ENCODE results near the gene TPP2.

Gene TPP2

GRCh38 chr13:102572323-102572722 lies 24.5 kb upstream of the TPP2 start:
- no peaks in the 10 kb centered on the region for H3K36me3 Mint-ChIP-seq (ENCODE audit: insufficient read depth)
- H3K27me3 Mint-ChIP-seq = peaks cover 30% of the 10 kb centered on the region
- no peaks in the 10 kb centered on the region for H3K9me3 Mint-ChIP-seq
- DNase-seq (ENCODE audit: low spot score in 2 of 2) (no peak), ATAC-seq (replicated peaks; ENCODE audit: extremely low read depth, poor library complexity, severe bottlenecking) (no peak)
- H3K4me3 Mint-ChIP-seq = no peak overlapping the region
- no peak overlapping the region for H3K27ac Mint-ChIP-seq (ENCODE audit: low read depth)
- H3K4me1 Mint-ChIP-seq = no peaks in the 10 kb centered on the region

DNA sequence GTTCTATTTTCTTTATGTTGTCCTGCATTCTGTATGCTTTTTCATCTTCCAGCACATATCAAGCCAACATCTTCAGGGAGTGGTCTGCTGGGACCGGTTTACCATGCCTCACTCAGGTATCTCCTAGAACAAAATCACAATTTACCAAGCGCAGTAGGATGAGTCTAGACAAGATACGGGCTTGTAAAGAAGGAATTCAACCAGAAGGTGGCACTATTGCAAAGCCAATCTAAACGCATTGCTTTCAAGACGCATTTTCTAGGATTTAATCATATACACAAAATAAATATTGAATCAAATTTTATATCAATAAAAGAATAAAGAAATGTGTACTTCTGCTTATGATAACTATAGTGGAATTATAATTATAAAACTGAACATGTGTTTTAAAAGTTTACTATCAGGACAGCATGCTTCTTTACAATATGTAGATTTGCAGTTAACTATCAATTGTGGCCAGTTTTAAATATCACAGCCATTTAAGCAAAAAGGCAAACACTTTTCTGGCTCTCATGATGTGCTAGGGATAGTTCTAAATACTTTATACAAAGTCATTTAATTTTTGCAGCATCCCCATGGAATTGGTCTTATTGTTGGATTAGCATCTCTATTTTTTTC lies 16.1 kb upstream of the TPP2 start:
- Mint-ChIP-seq H3K4me1 (peaks cover 8% of the 10 kb centered on the region), H3K36me3 (ENCODE audit: insufficient read depth) (peaks cover 2% of the 10 kb centered on the region), H3K27me3 (peaks cover 9% of the 10 kb centered on the region), H3K4me3 (no peak overlapping the region), H3K9me3 (no peaks in the 10 kb centered on the region), H3K27ac (ENCODE audit: low read depth) (no peak overlapping the region)
- ATAC-seq (replicated peaks; ENCODE audit: extremely low read depth, poor library complexity, severe bottlenecking) = peak; percentile 75
- DNase-seq (ENCODE audit: low spot score in 2 of 2) = peak in 1 of 2 donors; percentile 42

DNA sequence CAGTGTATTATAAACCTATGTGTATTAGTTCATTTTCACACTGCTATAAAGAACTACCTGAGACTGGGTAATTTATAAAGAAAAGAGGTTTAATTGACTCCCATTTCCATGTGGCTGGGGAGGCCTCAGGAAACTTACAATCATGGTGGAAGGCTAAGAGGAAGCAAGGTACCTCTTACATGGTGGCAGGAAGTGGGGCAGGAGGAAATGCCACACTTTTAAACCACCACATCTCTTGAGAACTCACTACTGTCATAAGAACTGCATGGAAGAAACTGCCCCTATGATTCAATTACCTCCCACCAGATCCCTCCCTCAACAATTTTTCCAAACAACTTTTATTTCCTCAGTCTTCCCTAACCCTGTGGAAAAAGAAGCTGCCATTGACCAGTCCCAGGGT lies 14.5 kb upstream of the TPP2 start:
- Mint-ChIP-seq H3K36me3 (ENCODE audit: insufficient read depth) (peaks cover 2% of the 10 kb centered on the region), H3K27me3 (peaks cover 9% of the 10 kb centered on the region), H3K4me1 (peaks cover 8% of the 10 kb centered on the region), H3K27ac (ENCODE audit: low read depth) (no peak overlapping the region), H3K9me3 (no peaks in the 10 kb centered on the region), H3K4me3 (no peak overlapping the region)
- DNase-seq (ENCODE audit: low spot score in 2 of 2) = no peak
- peak; percentile 55 for ATAC-seq (replicated peaks; ENCODE audit: extremely low read depth, poor library complexity, severe bottlenecking)

DNA sequence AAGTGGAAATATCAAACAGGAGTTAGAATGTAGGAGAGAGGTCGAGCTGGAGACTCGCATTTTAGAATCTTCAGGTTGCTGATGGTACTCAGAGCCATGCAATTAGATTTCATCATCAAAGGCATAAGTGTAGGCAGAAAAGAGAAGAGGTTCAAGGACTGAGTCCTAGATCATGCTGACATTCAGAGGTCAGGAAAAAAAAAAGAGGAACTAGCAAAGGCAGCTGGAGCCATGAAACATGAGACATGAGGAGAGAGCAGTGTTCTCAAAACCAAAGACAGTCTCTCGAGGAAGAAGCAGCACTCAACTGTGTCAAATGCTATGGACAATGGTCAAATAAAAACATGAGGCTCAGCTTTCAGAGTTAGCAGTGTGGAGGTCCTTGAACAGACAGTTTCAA lies 12.4 kb upstream of the TPP2 start:
- H3K4me3 Mint-ChIP-seq = no peak overlapping the region
- DNase-seq (ENCODE audit: low spot score in 2 of 2) = no peak
- H3K27me3 Mint-ChIP-seq = peaks cover 9% of the 10 kb centered on the region
- H3K36me3 Mint-ChIP-seq (ENCODE audit: insufficient read depth) = peaks cover 2% of the 10 kb centered on the region
- ATAC-seq (replicated peaks; ENCODE audit: extremely low read depth, poor library complexity, severe bottlenecking) = no peak
- no peaks in the 10 kb centered on the region for H3K9me3 Mint-ChIP-seq
- no peak overlapping the region for H3K27ac Mint-ChIP-seq (ENCODE audit: low read depth)
- peaks cover 8% of the 10 kb centered on the region for H3K4me1 Mint-ChIP-seq

DNA sequence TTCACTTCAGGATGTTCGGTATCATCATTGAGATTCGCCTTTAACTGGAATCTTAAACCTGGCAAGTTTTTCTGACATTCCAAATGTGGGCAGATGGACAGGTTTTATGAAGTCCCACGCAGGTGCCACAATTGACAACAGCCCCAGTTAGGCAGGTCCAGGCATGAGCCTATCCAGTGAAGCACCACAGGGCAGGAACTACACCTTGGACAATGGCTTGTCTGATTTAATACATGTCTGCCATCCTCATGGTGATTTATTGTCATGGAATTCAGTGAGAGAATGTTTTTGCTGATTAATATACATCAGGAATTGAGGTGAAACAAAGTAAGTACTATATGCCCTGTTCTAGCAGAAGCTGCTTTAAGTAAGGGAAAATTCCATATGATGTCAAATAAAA lies 10.2 kb upstream of the TPP2 start:
- H3K27me3 Mint-ChIP-seq = no peaks in the 10 kb centered on the region

GRCh38 chr13:102587916-102588315 lies 8.9 kb upstream of the TPP2 start:
- H3K27ac Mint-ChIP-seq (ENCODE audit: low read depth) = no peak overlapping the region
- DNase-seq (ENCODE audit: low spot score in 2 of 2) = no peak

More for the DNA sequence above, 10.2 kb upstream of the TPP2 start:
- ATAC-seq (replicated peaks; ENCODE audit: extremely low read depth, poor library complexity, severe bottlenecking) (no peak), DNase-seq (ENCODE audit: low spot score in 2 of 2) (no peak)
- Mint-ChIP-seq H3K4me3 (no peak overlapping the region), H3K27ac (ENCODE audit: low read depth) (no peak overlapping the region), H3K9me3 (no peaks in the 10 kb centered on the region), H3K36me3 (ENCODE audit: insufficient read depth) (peaks cover 2% of the 10 kb centered on the region), H3K4me1 (peaks cover 10% of the 10 kb centered on the region)

GRCh38 chr13:102589301-102589822 lies 7.4 kb upstream of the TPP2 start:
- peaks cover 4% of the 10 kb centered on the region for H3K36me3 Mint-ChIP-seq (ENCODE audit: insufficient read depth)
- H3K4me1 Mint-ChIP-seq = peaks cover 9% of the 10 kb centered on the region
- no peak overlapping the region for H3K4me3 Mint-ChIP-seq
- no peaks in the 10 kb centered on the region for H3K9me3 Mint-ChIP-seq
- DNase-seq (ENCODE audit: low spot score in 2 of 2) = no peak
- no peak for ATAC-seq (replicated peaks; ENCODE audit: extremely low read depth, poor library complexity, severe bottlenecking)
- no peaks in the 10 kb centered on the region for H3K27me3 Mint-ChIP-seq
- H3K27ac Mint-ChIP-seq (ENCODE audit: low read depth) = no peak overlapping the region

More at GRCh38 chr13:102587916-102588315, 8.9 kb upstream of the TPP2 start:
- H3K4me1 Mint-ChIP-seq = peaks cover 9% of the 10 kb centered on the region
- peaks cover 3% of the 10 kb centered on the region for H3K36me3 Mint-ChIP-seq (ENCODE audit: insufficient read depth)
- H3K4me3 Mint-ChIP-seq = no peak overlapping the region
- ATAC-seq (replicated peaks; ENCODE audit: extremely low read depth, poor library complexity, severe bottlenecking) = no peak
- H3K9me3 Mint-ChIP-seq = no peaks in the 10 kb centered on the region
- H3K27me3 Mint-ChIP-seq = no peaks in the 10 kb centered on the region

GRCh38 chr13:102591988-102592781 lies 4.6 kb upstream of the TPP2 start:
- Mint-ChIP-seq H3K27ac (ENCODE audit: low read depth) (peak overlapping the region; percentile 96), H3K36me3 (ENCODE audit: insufficient read depth) (peaks cover 16% of the 10 kb centered on the region), H3K9me3 (no peaks in the 10 kb centered on the region), H3K4me1 (peaks cover 23% of the 10 kb centered on the region), H3K4me3 (peak overlapping the region; percentile 91), H3K27me3 (no peaks in the 10 kb centered on the region)
- DNase-seq (ENCODE audit: low spot score in 2 of 2) = peak; percentile 57 to 68
- ATAC-seq (replicated peaks; ENCODE audit: extremely low read depth, poor library complexity, severe bottlenecking) = peak; percentile 4

DNA sequence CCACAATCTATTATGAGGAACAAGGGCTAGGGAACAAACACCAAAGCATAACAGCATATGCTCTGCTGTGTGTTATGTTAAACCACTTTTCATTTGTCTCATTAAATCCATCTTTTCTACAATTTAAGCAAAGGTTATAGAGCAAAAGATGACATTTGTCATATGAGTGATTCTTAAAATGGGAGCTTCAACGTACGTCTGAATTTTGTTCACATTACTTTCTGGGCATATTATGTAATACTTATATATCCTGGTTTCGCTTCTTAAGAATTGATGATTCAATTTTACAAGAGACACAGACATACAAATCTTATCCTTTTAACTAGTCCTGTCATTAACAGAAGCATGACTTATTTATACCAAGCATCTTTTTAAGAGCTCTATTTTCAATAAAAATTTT lies 3.3 kb upstream of the TPP2 start:
- H3K36me3 Mint-ChIP-seq (ENCODE audit: insufficient read depth) = peaks cover 25% of the 10 kb centered on the region
- H3K27me3 Mint-ChIP-seq = no peaks in the 10 kb centered on the region
- H3K4me3 Mint-ChIP-seq = no peak overlapping the region
- H3K27ac Mint-ChIP-seq (ENCODE audit: low read depth) = no peak overlapping the region
- H3K9me3 Mint-ChIP-seq = no peaks in the 10 kb centered on the region
- ATAC-seq (replicated peaks; ENCODE audit: extremely low read depth, poor library complexity, severe bottlenecking) (no peak), DNase-seq (ENCODE audit: low spot score in 2 of 2) (no peak)
- peaks cover 35% of the 10 kb centered on the region for H3K4me1 Mint-ChIP-seq

- peaks cover 62% of the 10 kb centered on the region for H3K4me1 Mint-ChIP-seq
- H3K9me3 Mint-ChIP-seq = no peaks in the 10 kb centered on the region
- H3K27me3 Mint-ChIP-seq = no peaks in the 10 kb centered on the region
- peaks cover 38% of the 10 kb centered on the region for H3K36me3 Mint-ChIP-seq (ENCODE audit: insufficient read depth)
- no peak for ATAC-seq (replicated peaks; ENCODE audit: extremely low read depth, poor library complexity, severe bottlenecking)
- peak overlapping the region; percentile 95 for H3K4me3 Mint-ChIP-seq
- H3K27ac Mint-ChIP-seq (ENCODE audit: low read depth) = peak overlapping the region; percentile 100
- DNase-seq (ENCODE audit: low spot score in 2 of 2) = no peak
Observed at GRCh38 chr13:102597029-102597961, 509 bp downstream of the TPP2 start.

GRCh38 chr13:102598061-102598460 lies 1.3 kb downstream of the TPP2 start:
- H3K4me1 Mint-ChIP-seq = peaks cover 70% of the 10 kb centered on the region
- H3K27ac Mint-ChIP-seq (ENCODE audit: low read depth) = peak overlapping the region; percentile 100
- DNase-seq (ENCODE audit: low spot score in 2 of 2) = no peak
- no peaks in the 10 kb centered on the region for H3K27me3 Mint-ChIP-seq
- peaks cover 38% of the 10 kb centered on the region for H3K36me3 Mint-ChIP-seq (ENCODE audit: insufficient read depth)
- H3K9me3 Mint-ChIP-seq = no peaks in the 10 kb centered on the region
- ATAC-seq (replicated peaks; ENCODE audit: extremely low read depth, poor library complexity, severe bottlenecking) = no peak
- peak overlapping the region; percentile 95 for H3K4me3 Mint-ChIP-seq

DNA sequence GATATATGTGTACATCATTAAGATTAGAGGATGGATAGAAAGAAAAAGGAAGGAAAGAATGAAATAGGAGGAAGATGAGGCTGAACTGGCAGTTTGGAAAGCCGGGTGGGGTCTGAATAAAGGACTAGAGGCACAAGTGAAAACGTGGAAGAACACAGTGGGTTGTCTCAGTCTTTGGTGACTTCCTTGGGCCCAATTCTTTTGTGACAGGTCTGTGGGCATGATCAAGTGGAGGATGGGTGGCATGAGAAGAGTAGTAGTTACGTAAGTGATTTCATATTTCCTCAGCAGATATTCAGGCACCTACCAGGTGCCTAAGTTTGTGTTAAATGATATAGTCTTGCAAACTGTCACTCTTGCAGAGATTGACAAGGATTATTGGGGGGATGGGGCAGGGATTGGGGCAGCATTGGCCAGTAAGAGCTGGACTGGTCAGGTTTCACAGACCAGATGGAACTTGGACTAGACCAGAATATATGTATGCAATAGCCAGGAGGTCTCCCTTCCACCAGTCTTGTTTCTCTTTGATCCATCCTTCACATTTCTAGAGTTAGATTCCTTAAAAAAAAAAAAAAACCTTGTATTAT lies 2.7 kb downstream of the TPP2 start:
- DNase-seq (ENCODE audit: low spot score in 2 of 2) = no peak
- H3K27ac Mint-ChIP-seq (ENCODE audit: low read depth) = peak overlapping the region; percentile 72
- no peaks in the 10 kb centered on the region for H3K27me3 Mint-ChIP-seq
- no peak for ATAC-seq (replicated peaks; ENCODE audit: extremely low read depth, poor library complexity, severe bottlenecking)
- H3K4me3 Mint-ChIP-seq = peak overlapping the region; percentile 95
- no peaks in the 10 kb centered on the region for H3K9me3 Mint-ChIP-seq
- H3K4me1 Mint-ChIP-seq = peaks cover 84% of the 10 kb centered on the region
- peaks cover 43% of the 10 kb centered on the region for H3K36me3 Mint-ChIP-seq (ENCODE audit: insufficient read depth)
